Rectal smooth muscle tissue (tissue), 1 donor: Measurements from ENCODE around the gene CSF3.

Experiments used
- H3K27ac ChIP-seq: one replicate; pipeline ENCODE4 v1.7.0; 2013; ENCODE audit warnings: low read depth, low read length, inconsistent platforms
- H3K27me3 ChIP-seq: one replicate; pipeline ENCODE4 v1.7.0; 2013; ENCODE audit warnings: low read length; ENCODE audit not compliant: control insufficient read depth, insufficient read depth
- H3K36me3 ChIP-seq: one replicate; pipeline ENCODE4 v1.7.0; 2013; ENCODE audit warnings: low read length; ENCODE audit not compliant: control insufficient read depth, insufficient read depth
- H3K4me1 ChIP-seq: one replicate; pipeline ENCODE4 v1.7.0; 2013; ENCODE audit warnings: low read length; ENCODE audit not compliant: control insufficient read depth, insufficient read depth
- H3K4me3 ChIP-seq: one replicate; pipeline ENCODE4 v1.7.0; 2013; ENCODE audit warnings: low read length
- H3K9ac ChIP-seq: one replicate; pipeline ENCODE4 v1.7.0; 2013; ENCODE audit warnings: low read length

Gene CSF3

GRCh38 chr17:40015005-40015997 lies at the start of gene CSF3:
TSS of gene CSF3 (plus strand) at chr17:40015440. CDS start at chr17:40015475, 35 bp downstream.
- Histone ChIP-seq H3K27me3 (no peaks in the 10 kb centered on the region), H3K36me3 (peaks cover 9% of the 10 kb centered on the region), H3K4me1 (peaks cover 17% of the 10 kb centered on the region), H3K4me3 (no peak within 1 kb of the TSS), H3K9ac (no peak within 1 kb of the TSS), H3K27ac (no peak within 1 kb of the TSS)

GRCh38 chr17:39966771-39967170 lies 48.5 kb upstream of the CSF3 start:
- Histone ChIP-seq H3K27me3 (no peaks in the 10 kb centered on the region), H3K4me3 (no peak overlapping the region), H3K27ac (no peak overlapping the region), H3K9ac (no peak overlapping the region), H3K4me1 (no peaks in the 10 kb centered on the region), H3K36me3 (no peaks in the 10 kb centered on the region)

- no peak overlapping the region for H3K4me3 ChIP-seq
- no peak overlapping the region for H3K9ac ChIP-seq
- H3K27me3 ChIP-seq, result no peaks in the 10 kb centered on the region
- no peak overlapping the region for H3K27ac ChIP-seq
- H3K4me1 ChIP-seq, result no peaks in the 10 kb centered on the region
- H3K36me3 ChIP-seq, result no peaks in the 10 kb centered on the region
Measured at GRCh38 chr17:39968761-39969160, 46.5 kb upstream of the CSF3 start.

- Histone ChIP-seq H3K4me3 (no peak overlapping the region), H3K36me3 (no peaks in the 10 kb centered on the region), H3K9ac (no peak overlapping the region), H3K27ac (no peak overlapping the region), H3K27me3 (no peaks in the 10 kb centered on the region), H3K4me1 (no peaks in the 10 kb centered on the region)
Measured at GRCh38 chr17:39969375-39969774, 45.9 kb upstream of the CSF3 start.

GRCh38 chr17:39970157-39970692 lies 45.0 kb upstream of the CSF3 start:
- Histone ChIP-seq H3K4me3 (no peak overlapping the region), H3K36me3 (no peaks in the 10 kb centered on the region), H3K4me1 (no peaks in the 10 kb centered on the region), H3K27ac (no peak overlapping the region), H3K27me3 (no peaks in the 10 kb centered on the region), H3K9ac (no peak overlapping the region)

- no peak overlapping the region for H3K4me3 ChIP-seq
- H3K27me3 ChIP-seq, result no peaks in the 10 kb centered on the region
- no peak overlapping the region for H3K9ac ChIP-seq
- no peaks in the 10 kb centered on the region for H3K36me3 ChIP-seq
- H3K27ac ChIP-seq, result no peak overlapping the region
- H3K4me1 ChIP-seq, result no peaks in the 10 kb centered on the region
Measured at GRCh38 chr17:39971076-39971603, 44.1 kb upstream of the CSF3 start.

GRCh38 chr17:39972271-39972670 lies 43.0 kb upstream of the CSF3 start:
- Histone ChIP-seq H3K36me3 (no peaks in the 10 kb centered on the region), H3K4me1 (no peaks in the 10 kb centered on the region), H3K9ac (no peak overlapping the region), H3K4me3 (no peak overlapping the region), H3K27ac (no peak overlapping the region), H3K27me3 (no peaks in the 10 kb centered on the region)

- Histone ChIP-seq H3K4me1 (no peaks in the 10 kb centered on the region), H3K4me3 (no peak overlapping the region), H3K36me3 (no peaks in the 10 kb centered on the region), H3K9ac (no peak overlapping the region), H3K27me3 (no peaks in the 10 kb centered on the region), H3K27ac (no peak overlapping the region)
Measured at GRCh38 chr17:39973496-39973895, 41.7 kb upstream of the CSF3 start.

GRCh38 chr17:39974433-39974832 lies 40.8 kb upstream of the CSF3 start:
- Histone ChIP-seq H3K4me1 (no peaks in the 10 kb centered on the region), H3K27ac (no peak overlapping the region), H3K27me3 (no peaks in the 10 kb centered on the region), H3K36me3 (no peaks in the 10 kb centered on the region), H3K4me3 (no peak overlapping the region), H3K9ac (no peak overlapping the region)

- Histone ChIP-seq H3K36me3 (no peaks in the 10 kb centered on the region), H3K27ac (no peak overlapping the region), H3K9ac (no peak overlapping the region), H3K27me3 (no peaks in the 10 kb centered on the region), H3K4me1 (no peaks in the 10 kb centered on the region), H3K4me3 (no peak overlapping the region)
Measured at GRCh38 chr17:39975801-39976200, 39.4 kb upstream of the CSF3 start.

GRCh38 chr17:39979016-39979670 lies 36.1 kb upstream of the CSF3 start:
- H3K4me3 ChIP-seq, result no peak overlapping the region
- H3K36me3 ChIP-seq, result peaks cover 1% of the 10 kb centered on the region
- no peaks in the 10 kb centered on the region for H3K27me3 ChIP-seq
- no peak overlapping the region for H3K27ac ChIP-seq
- no peak overlapping the region for H3K9ac ChIP-seq
- peaks cover 13% of the 10 kb centered on the region for H3K4me1 ChIP-seq

GRCh38 chr17:39979893-39980350 lies 35.3 kb upstream of the CSF3 start:
- Histone ChIP-seq H3K4me3 (peak overlapping the region; percentile 94), H3K36me3 (peaks cover 9% of the 10 kb centered on the region), H3K9ac (peak overlapping the region; percentile 81), H3K27ac (peak overlapping the region; percentile 78), H3K4me1 (peaks cover 13% of the 10 kb centered on the region), H3K27me3 (no peaks in the 10 kb centered on the region)
